HepG2 (cell line): ENCODE data around the gene TMCC2. TPM values are rescaled to one million over a fixed set of nuclear protein-coding genes. Genes with fewer than 3 reads are reported as not detected.
A peak's percentile ranks its signal among the peaks of the same experiment; 100 is the strongest.

Experiments
- ARID5B ChIP-seq: IDR thresholded peaks from 2 replicates; pipeline ENCODE4 v1.4.0; 2020; ENCODE audit warnings: mild to moderate bottlenecking, missing genetic modification reagents
- CHD4 ChIP-seq: fragments of 200-600 bp; sonication (generic); IDR thresholded peaks from 2 replicates; pipeline ENCODE4 v1.7.0; 2017; ENCODE audit warnings: mild to moderate bottlenecking, low read length, borderline replicate concordance
- DZIP1 ChIP-seq: sonication (generic); formaldehyde crosslinking; IDR thresholded peaks from 2 replicates; pipeline ENCODE4 v1.5.0; 2020; ENCODE audit warnings: mild to moderate bottlenecking, missing genetic modification reagents
- ISX ChIP-seq: sonication (generic); formaldehyde crosslinking; conservative IDR thresholded peaks from 2 replicates; pipeline ENCODE4 v1.5.0; 2020; ENCODE audit warnings: missing genetic modification reagents
- RFX1 ChIP-seq: fragments of 450-650 bp; IDR thresholded peaks from 2 replicates; pipeline ENCODE4 v1.6.1; 2017
- RORA ChIP-seq: sonication (generic); formaldehyde crosslinking; IDR thresholded peaks from 2 replicates; pipeline ENCODE4 v1.5.0; 2020; ENCODE audit warnings: mild to moderate bottlenecking, missing genetic modification reagents, moderate library complexity
- U2AF1 ChIP-seq: fragments of 200-400 bp; formaldehyde crosslinking; optimal IDR thresholded peaks from 2 replicates; pipeline ENCODE3; 2017; ENCODE audit warnings: mild to moderate bottlenecking, low read depth, low read length
- UBTF ChIP-seq: sonication (generic); formaldehyde crosslinking; IDR thresholded peaks from 2 replicates; pipeline ENCODE4 v1.4.0; 2020; ENCODE audit warnings: mild to moderate bottlenecking, missing genetic modification reagents
- ZBTB26 ChIP-seq: IDR thresholded peaks from 2 replicates; pipeline ENCODE4 v1.6.1; 2016; ENCODE audit warnings: missing compliant biosample characterization, missing genetic modification reagents, borderline replicate concordance
- ZMAT5 ChIP-seq: sonication (generic); formaldehyde crosslinking; IDR thresholded peaks from 2 replicates; pipeline ENCODE4 v1.5.0; 2020; ENCODE audit warnings: mild to moderate bottlenecking, low read depth, missing genetic modification reagents, borderline replicate concordance
- ZNF432 ChIP-seq: sonication (generic); formaldehyde crosslinking; IDR thresholded peaks from 2 replicates; pipeline ENCODE4 v1.5.0; 2020; ENCODE audit warnings: missing genetic modification reagents, mild to moderate bottlenecking, borderline replicate concordance
- ZNF775 ChIP-seq: sonication (generic); formaldehyde crosslinking; IDR thresholded peaks from 2 replicates; pipeline ENCODE4 v1.4.0; 2020; ENCODE audit warnings: missing genetic modification reagents, mild to moderate bottlenecking, moderate library complexity, borderline replicate concordance
- ZNF891 ChIP-seq: sonication (generic); formaldehyde crosslinking; IDR thresholded peaks from 2 replicates; pipeline ENCODE4 v1.5.0; 2020; ENCODE audit warnings: mild to moderate bottlenecking, missing genetic modification reagents
- ZSCAN22 ChIP-seq: sonication (generic); formaldehyde crosslinking; IDR thresholded peaks from 2 replicates; pipeline ENCODE4 v1.4.0; 2020; ENCODE audit warnings: mild to moderate bottlenecking, missing genetic modification reagents
- polyA plus RNA-seq, 8 experiments: library from polyadenylated mRNA; depleted of rRNA in 3 of 8; stranded (reverse) in 7 of 8; unstranded in 1 of 8; fragments of >200 nt; fragmentation: Illumina TruSeq in 4 of 8; extraction: Trizol in 4 of 8; gene quantifications; 2 replicates each; pipeline versions ENCODE4 v1.2.1 to v1.2.3, GENCODE V29; 2011 to 2016; ENCODE audit warnings: low read depth in 4 of 8, missing spikeins in 1 of 8, mixed read lengths in 1 of 8; ENCODE audit not compliant: insufficient read depth in 1 of 8
- total RNA-seq, 5 experiments: library from RNA; depleted of rRNA; stranded (reverse); fragments of >200 nt; fragmentation: Illumina TruSeq; extraction: Trizol; gene quantifications; 2 replicates each; pipeline ENCODE4 v1.2.3, GENCODE V29; 2016; ENCODE audit warnings: low read depth in 1 of 5

TMCC2 gene
- total and polyA plus RNA-seq, 2 of the 13 experiments (the other 11 are each of a cell fraction or from before 2014, with no cell fraction given) = 0.12 to 0.24 TPM

GRCh38 chr1:205321162-205321958, 93.6 kb downstream of the TMCC2 start, which contains the start of gene NUAK2 (continued):
- TF ChIP-seq DZIP1 (CRISPR knock-in tag) (no peak), RFX1 (no peak), U2AF1 (no peak), RORA (CRISPR knock-in tag) (no peak), ISX (CRISPR knock-in tag) (no peak), CHD4 (no peak), ZMAT5 (CRISPR knock-in tag) (no peak), ZNF775 (CRISPR knock-in tag) (no peak), ZSCAN22 (CRISPR knock-in tag) (0 out of 2 replicates have a peak, but pooled peaks have one; percentile 21), UBTF (CRISPR knock-in tag) (peak; percentile 95), ZNF891 (CRISPR knock-in tag) (peak; percentile 68; the same call in 1 of the 2 replicates), ZBTB26 (CRISPR knock-in tag) (no peak), ZNF432 (CRISPR knock-in tag) (no peak), ARID5B (no peak; the same call in 1 of the 2 replicates)
